GM18951 (cell line): ENCODE measurements around the gene NPLOC4.

Experiments
- POLR2A ChIP-seq: IDR thresholded peaks from 4 replicates; pipeline ENCODE4 v1.6.1; 2011; ENCODE audit warnings: mild to moderate bottlenecking; ENCODE audit not compliant: insufficient read length, insufficient read depth; ENCODE audit errors: extremely low read depth
- in situ Hi-C: fragments of 300-500 bp; cut with MboI; formaldehyde crosslinking; loops from one replicate; pipeline ENCODE4 v1.12.0; 2022; ENCODE audit warnings: low sequenced_read_pairs, mixed read lengths, inconsistent platforms; ENCODE audit not compliant: unreplicated experiment

NPLOC4 gene

DNA sequence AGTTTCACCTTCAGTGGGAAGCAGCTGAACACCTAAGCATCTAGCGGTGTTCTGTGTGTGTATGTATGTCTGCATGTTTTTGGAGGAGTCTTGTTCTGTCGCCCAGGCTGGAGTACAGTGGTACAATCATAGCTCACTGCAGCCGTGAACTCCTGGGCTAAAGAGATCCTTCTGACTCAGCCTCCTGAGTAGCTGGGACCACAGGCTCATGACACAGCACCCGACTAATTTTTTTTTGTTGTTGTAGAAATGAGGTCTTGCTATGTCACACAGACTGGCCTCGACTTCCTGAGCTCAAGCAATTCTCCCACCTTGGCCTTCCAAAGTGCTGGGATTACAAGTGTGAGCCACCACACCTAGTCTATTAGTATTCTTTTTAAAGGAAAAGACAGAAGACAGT, 54.6 kb downstream of the NPLOC4 start:
- in situ Hi-C loops: no loop called here
- TF ChIP-seq POLR2A: no peak

DNA sequence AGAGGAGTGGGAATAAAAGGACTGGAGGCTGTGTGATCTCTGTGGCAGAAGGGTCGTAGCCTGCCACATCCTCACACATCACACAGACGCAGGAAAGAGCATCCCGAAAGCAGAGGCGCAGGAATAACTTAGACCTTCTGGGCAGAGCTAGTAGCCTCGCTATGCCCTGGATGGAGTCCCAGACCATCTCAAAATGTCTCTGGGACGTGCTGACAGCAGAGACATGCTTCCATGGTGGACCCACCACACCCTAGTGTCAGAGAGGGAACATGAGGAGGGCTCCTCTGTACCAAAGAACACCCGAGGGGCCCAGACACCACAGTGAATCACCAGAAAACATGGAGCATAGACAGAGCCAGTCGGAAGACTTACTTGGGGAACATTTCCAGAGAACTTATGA, 55.2 kb downstream of the NPLOC4 start:
- no peak for TF ChIP-seq POLR2A
- in situ Hi-C loops: no loop called here

DNA sequence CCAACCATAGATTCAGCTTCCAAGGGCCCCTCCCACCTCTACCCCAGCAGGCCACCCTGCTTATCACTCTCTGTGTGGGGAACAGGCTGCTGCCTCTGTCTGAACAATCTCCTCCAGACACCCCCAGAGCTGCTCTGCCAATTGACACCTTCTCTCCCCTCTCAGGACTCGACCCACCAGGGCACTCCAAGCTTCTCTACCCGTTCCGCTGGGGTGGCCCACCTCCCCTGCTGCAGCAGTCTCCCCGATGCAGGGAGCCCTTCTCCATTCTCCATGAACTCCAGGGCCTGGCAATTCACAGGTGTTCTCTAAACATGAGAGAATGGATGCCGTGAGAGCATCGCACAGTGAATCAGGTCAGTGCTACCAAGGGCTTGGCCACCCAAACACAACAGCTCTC, 56.4 kb downstream of the NPLOC4 start:
- no peak for TF ChIP-seq POLR2A
- in situ Hi-C loops: no loop called here

DNA sequence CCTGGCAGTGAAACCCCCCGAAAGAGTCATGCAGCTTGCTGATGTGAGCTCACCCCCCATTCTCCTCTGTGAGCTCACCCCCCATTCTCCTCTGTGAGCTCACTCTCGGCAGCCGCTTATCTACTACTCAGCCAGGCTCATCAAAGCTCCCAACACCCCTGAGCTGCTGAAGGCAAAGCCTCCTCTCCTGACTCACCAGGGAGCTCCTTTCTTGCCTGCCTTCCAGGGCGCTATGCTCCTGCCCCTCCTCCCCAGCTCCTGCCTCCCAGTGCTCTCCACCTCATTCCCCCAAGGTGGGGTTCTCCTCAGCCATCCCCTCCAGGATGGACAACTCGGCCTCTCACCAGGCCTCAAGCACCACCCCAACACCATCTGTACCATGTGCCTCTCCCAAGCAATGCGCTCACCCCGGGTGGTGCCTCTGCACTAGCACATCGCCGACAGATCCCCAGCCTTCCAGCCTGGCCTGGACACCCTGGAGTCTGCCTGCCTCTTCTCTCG, 57.0 kb downstream of the NPLOC4 start:
- TF ChIP-seq POLR2A: no peak
- in situ Hi-C loops: no loop called here

DNA sequence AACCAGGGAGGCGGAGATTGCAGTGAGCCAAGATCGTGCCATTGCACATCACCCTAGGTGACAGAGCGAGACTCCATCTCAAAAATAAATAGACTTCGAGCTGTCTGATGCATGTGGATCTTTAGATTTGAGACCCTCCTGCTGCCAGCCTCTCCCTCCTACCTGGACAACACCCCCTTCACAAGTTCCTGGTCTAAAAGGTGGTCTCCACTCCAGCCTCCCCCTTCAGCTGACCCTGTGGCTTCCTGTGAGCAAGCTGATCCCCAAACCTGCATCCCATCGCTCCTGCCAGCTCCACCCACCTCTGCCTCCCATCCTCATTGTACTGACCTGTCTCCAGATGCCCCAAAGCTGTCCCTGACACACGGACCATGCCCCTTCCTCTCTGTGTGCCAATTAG, 57.6 kb downstream of the NPLOC4 start:
- in situ Hi-C loops: no loop called here
- TF ChIP-seq POLR2A: no peak

DNA sequence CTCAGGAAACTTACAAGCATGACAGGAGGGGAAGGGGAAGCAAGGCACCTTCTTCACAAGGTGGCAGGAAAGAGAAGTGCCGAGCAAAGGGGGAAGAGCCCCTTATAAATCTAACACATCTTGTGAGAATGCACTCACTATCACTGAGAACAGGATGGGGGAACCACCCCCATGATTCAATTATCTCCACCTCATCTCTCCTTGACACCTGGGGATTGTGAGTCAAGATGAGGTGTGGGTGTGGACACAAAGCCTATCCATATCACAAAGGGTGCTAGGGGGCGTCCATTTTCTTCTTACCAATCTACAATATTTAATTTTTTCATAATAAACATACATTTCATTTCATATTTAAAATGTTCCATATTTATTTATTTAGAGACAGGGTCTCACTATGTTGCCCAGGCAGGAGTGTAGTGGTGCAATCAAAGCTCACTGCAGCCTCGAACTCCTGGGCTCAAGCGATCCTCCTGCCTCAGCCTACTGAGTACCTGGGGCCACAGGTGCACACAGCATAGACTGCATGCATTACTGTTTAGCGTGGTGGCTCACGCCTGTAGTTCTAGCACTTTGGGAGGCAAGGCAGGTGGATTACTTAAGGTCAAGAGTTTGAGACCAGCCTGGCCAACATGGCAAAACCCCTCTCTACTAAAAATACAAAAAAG, 58.2 kb downstream of the NPLOC4 start:
- no peak for TF ChIP-seq POLR2A

DNA sequence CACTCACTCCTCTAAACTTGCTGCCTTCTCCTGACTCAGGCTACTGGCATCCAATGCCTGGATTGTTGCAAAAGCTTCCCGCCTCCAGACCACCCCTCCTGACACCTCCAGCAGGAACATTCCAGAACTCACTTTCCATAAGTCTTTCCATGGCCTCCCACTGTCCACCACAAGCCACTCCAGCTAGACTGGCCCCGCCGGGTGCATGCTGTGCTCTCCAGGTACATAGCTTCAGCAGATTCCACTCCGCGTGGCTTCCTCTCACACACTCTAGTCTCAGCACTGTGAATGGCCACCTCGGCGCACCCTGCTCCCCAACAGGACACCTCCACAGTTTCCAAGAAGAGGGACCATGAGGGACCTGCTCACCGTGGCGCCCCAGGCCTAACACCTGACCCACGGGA, 58.9 kb downstream of the NPLOC4 start:
- no peak for TF ChIP-seq POLR2A
- in situ Hi-C loops: no loop called here

More for the DNA sequence above, 58.2 kb downstream of the NPLOC4 start:
- in situ Hi-C loops: no loop called here

DNA sequence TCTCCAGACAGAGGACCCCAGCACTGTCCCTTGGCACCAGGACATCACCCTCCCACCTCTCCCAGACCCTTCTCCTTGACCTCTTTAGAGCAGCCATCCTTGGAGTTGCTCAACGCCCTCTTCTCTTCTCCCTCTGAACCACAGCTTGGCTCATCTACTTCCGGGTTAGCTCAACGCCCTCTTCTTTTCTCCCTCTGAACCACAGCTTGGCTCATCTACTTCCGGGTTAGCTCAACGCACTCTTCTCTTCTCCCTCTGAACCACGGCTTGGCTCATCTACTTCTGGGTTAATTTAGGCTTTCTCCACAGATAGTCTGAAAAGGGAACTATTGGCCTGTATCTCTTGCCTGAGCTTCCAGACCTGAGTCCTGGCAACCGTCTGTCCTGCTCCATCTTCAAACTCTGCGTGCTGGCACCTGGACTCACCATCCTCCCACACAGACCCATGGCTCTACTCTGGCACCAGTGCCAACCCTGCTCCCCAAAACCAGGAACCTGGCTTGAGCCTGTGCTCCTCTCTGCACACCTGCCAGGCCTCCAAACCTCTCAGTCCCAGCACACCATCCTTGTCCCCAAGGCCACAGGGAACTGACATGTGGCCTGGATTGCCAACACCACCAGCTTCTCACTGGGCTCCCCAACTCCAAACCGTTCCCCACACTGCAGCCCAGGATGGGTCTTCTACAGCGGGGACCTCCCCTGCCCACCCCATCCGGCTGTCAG, 59.5 kb downstream of the NPLOC4 start:
- in situ Hi-C loops: no loop called here
- no peak for TF ChIP-seq POLR2A

DNA sequence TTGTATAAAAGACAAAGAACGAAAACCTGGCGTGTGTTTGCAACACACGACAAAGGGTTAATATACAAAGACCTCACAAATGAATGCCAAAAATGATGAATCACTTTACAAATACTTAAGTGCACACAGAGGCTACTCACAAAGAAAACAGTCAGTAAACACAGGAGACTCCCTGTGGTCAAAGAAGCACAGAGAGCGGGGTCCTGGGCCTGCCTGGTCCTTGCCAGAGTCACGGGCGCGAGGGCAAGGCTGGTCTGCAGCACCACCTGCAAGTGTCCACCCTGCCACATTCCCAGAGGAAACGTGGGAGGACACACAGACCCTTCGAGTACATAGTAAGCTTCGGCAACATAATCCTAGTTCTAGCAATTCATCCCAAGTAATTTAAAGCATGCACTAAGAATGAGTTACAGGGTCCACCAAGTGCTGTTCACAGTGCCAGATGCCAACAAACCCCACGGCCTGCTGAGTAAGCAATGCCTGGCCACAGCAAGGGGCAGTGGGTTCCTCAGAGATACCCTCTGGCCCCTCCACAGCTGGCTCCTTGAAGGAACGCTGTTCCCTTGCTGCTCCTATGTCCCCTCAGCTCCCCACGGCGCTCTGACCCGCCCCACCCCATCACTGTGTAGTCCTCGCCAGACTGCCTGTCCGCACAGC, 60.2 kb downstream of the NPLOC4 start:
- peak; percentile 13 for TF ChIP-seq POLR2A
- in situ Hi-C loops: no loop called here

DNA sequence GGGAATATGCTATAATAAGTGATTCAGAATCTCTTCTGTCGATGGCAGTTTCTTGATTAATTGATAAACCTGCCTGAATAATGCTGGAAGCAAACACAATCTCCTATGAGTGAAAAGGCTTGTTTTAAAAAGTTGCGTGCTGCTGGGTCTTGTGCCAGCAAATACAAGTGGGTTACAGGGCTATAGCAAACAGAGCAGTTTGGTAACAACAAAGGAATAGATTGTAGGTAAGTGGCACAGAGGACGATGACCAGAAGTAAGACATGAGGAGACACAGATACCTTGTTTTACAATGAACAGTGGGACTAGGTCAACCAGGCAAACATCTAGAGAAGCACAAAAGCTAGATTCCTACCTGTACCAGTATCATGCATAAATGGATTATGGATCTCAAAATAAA, 61.1 kb downstream of the NPLOC4 start:
- in situ Hi-C loops: no loop called here

DNA sequence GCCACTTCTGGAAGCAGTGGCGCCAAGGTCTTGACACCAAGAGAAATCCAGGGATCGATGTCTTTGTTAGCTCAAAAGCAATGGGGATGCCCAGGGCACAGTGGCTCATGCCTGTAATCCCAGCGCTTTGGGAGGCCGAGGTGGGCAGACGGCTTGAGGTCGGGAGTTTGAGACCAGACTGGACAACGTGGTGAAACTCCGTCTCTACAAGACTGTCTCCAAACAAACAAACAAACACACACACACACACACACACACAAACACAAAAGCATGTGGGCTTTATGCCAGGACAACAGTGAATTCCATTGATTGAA, 62.3 kb downstream of the NPLOC4 start:
- TF ChIP-seq POLR2A: no peak

More for the DNA sequence above, 61.1 kb downstream of the NPLOC4 start:
- TF ChIP-seq POLR2A: no peak

DNA sequence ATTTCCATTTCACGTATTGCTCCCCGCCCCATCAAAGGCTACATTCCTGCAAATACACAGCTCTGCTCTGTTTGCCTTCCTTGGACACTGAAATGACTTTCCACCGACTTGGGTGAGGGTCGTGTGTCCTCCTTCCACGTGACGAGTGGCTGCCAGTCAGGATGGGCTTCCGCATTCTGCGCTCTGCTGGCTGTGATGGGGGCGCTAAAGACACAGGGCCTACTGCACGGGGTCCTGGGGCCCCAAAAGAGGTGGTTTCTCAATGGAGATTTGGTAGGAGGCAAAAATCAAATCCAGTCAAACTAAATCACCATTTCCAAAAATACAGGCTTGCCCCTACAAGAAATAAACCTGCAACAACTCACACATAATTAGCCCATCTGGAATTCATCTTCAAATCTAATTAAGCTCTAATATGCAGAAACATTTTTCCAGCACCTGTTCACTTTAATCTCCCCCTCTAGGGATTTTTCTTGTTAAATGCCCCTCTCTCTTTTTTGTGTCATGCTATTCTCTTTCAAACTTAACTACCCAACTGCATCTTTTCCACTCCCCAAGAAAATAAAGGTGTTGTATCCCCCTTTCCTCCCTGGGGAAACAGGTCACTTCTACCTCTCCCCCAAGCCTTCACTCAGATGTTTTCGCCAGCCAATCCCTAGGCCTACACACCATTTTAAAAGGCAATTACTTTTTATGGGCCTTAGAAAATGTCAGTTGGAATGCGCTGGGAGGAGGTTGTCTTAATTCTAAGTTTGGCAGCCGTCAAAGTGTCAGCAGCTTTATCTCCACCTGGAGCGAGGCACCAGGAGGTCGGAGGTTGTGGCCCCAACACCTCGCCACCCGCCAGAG, 62.9 kb downstream of the NPLOC4 start:
- in situ Hi-C loops: no loop called here
- no peak for TF ChIP-seq POLR2A

More for the DNA sequence above, 62.3 kb downstream of the NPLOC4 start:
- in situ Hi-C loops: no loop called here
